Measurements from ENCODE around the gene SLC30A7. TPM values are rescaled to one million over a fixed set of nuclear protein-coding genes. Genes with fewer than 3 reads are reported as not detected.

The SLC30A7 gene
- total RNA-seq, 1 experiment from 2014 or later: 55.0 TPM

GRCh38 chr1:100909018-100909417, 13.1 kb downstream of the SLC30A7 start:
- H3K9me3 Mint-ChIP-seq (ENCODE audit: unreplicated experiment): peaks cover 7% of the 10 kb centered on the region
- H3K27me3 Mint-ChIP-seq (ENCODE audit: insufficient read depth, unreplicated experiment): no peaks in the 10 kb centered on the region
- ChIA-PET POLR2A (interaction anchor here (1.4 to 7.9 kb wide), 3 partner anchors 12 to 25 kb away, joined by 4 to 58 read pairs (median 6); partner anchors contain the start of genes EXTL2 and SLC30A7), CTCF (interaction anchor here (0.7 to 1.8 kb wide), 7 partner anchors 13 to 482 kb away, joined by 3 to 12 read pairs (median 3); partner anchors contain the start of gene S1PR1)
- no peak overlapping the region for H3K4me3 Mint-ChIP-seq (ENCODE audit: unreplicated experiment)
- H3K36me3 Mint-ChIP-seq (ENCODE audit: insufficient read depth, unreplicated experiment): peaks cover 77% of the 10 kb centered on the region
- no peak for TF ChIP-seq CTCF (IDR thresholded peaks at IDR 0.05; ENCODE audit: unreplicated experiment)
- intact Hi-C loops (cut with micrococcal nuclease): no loop called here
- H3K4me1 Mint-ChIP-seq (ENCODE audit: insufficient read depth, unreplicated experiment): peaks cover 8% of the 10 kb centered on the region
- DNase-seq (ENCODE audit: unreplicated experiment): no peak
- H3K27ac Mint-ChIP-seq (ENCODE audit: low read depth, unreplicated experiment): no peak overlapping the region
- no TSS peak for BruUV-seq (replicated peaks)

- Mint-ChIP-seq H3K27me3 (ENCODE audit: insufficient read depth, unreplicated experiment) (no peaks in the 10 kb centered on the region), H3K36me3 (ENCODE audit: insufficient read depth, unreplicated experiment) (peaks cover 74% of the 10 kb centered on the region), H3K4me3 (ENCODE audit: unreplicated experiment) (no peak overlapping the region), H3K9me3 (ENCODE audit: unreplicated experiment) (no peaks in the 10 kb centered on the region), H3K27ac (ENCODE audit: low read depth, unreplicated experiment) (no peak overlapping the region), H3K4me1 (ENCODE audit: insufficient read depth, unreplicated experiment) (peaks cover 14% of the 10 kb centered on the region)
- DNase-seq (ENCODE audit: unreplicated experiment): no peak
- POLR2A ChIA-PET: interaction anchor here (7.9 kb wide), 1 partner anchor 16 kb away, joined by 58 read pairs; the partner anchor contains the start of genes EXTL2 and SLC30A7
- intact Hi-C loops (cut with micrococcal nuclease): no loop called here
- BruUV-seq (replicated peaks): no TSS peak
- TF ChIP-seq CTCF (IDR thresholded peaks at IDR 0.05; ENCODE audit: unreplicated experiment): no peak
- CTCF ChIA-PET: interaction anchor here (0.6 kb wide), 1 partner anchor 203 kb away, joined by 3 read pairs; no protein-coding TSS in a partner anchor
Observed at GRCh38 chr1:100912019-100912418, 16.1 kb downstream of the SLC30A7 start.

- CTCF ChIA-PET: interaction anchor here (0.6 to 10.1 kb wide), 12 partner anchors 17 to 1163 kb away, joined by 3 to 167 read pairs (median 3); partner anchors contain the start of gene S1PR1
- BruUV-seq (replicated peaks): no TSS peak
- no peak overlapping the region for H3K4me3 Mint-ChIP-seq (ENCODE audit: unreplicated experiment)
- no peaks in the 10 kb centered on the region for H3K9me3 Mint-ChIP-seq (ENCODE audit: unreplicated experiment)
- POLR2A ChIA-PET: interaction anchor here (1.3 to 1.4 kb wide), 2 partner anchors 13 to 318 kb away, joined by 6 read pairs; no protein-coding TSS in a partner anchor
- intact Hi-C loops (cut with micrococcal nuclease): loop anchor here (1.0 to 10.0 kb wide), 3 partner anchors 104 to 367 kb away; partner anchors contain the start of gene DPH5
- no peak overlapping the region for H3K27ac Mint-ChIP-seq (ENCODE audit: low read depth, unreplicated experiment)
- TF ChIP-seq CTCF (IDR thresholded peaks at IDR 0.05; ENCODE audit: unreplicated experiment): peak; percentile 53
- DNase-seq (ENCODE audit: unreplicated experiment): peak; percentile 66
- H3K27me3 Mint-ChIP-seq (ENCODE audit: insufficient read depth, unreplicated experiment): no peaks in the 10 kb centered on the region
- no peaks in the 10 kb centered on the region for H3K4me1 Mint-ChIP-seq (ENCODE audit: insufficient read depth, unreplicated experiment)
- peaks cover 55% of the 10 kb centered on the region for H3K36me3 Mint-ChIP-seq (ENCODE audit: insufficient read depth, unreplicated experiment)
Observed at GRCh38 chr1:100921110-100921706, 25.3 kb downstream of the SLC30A7 start.

GRCh38 chr1:100924212-100924611, 28.3 kb downstream of the SLC30A7 start:
- BruUV-seq (replicated peaks): no TSS peak
- intact Hi-C loops (cut with micrococcal nuclease): loop anchor here (10.0 kb wide), 1 partner anchor 101 kb away; the partner anchor contains the start of gene DPH5
- ChIA-PET POLR2A (interaction anchor here (3.4 kb wide), 1 partner anchor 364 kb away, joined by 11 read pairs; no protein-coding TSS in a partner anchor), CTCF (interaction anchor here (0.7 to 10.1 kb wide), 3 partner anchors 76 to 364 kb away, joined by 3 to 167 read pairs (median 57); partner anchors contain the start of gene S1PR1)
- Mint-ChIP-seq H3K4me1 (ENCODE audit: insufficient read depth, unreplicated experiment) (no peaks in the 10 kb centered on the region), H3K36me3 (ENCODE audit: insufficient read depth, unreplicated experiment) (peaks cover 31% of the 10 kb centered on the region), H3K27ac (ENCODE audit: low read depth, unreplicated experiment) (no peak overlapping the region), H3K4me3 (ENCODE audit: unreplicated experiment) (no peak overlapping the region), H3K27me3 (ENCODE audit: insufficient read depth, unreplicated experiment) (no peaks in the 10 kb centered on the region), H3K9me3 (ENCODE audit: unreplicated experiment) (no peaks in the 10 kb centered on the region)
- no peak for DNase-seq (ENCODE audit: unreplicated experiment)
- no peak for TF ChIP-seq CTCF (IDR thresholded peaks at IDR 0.05; ENCODE audit: unreplicated experiment)

Measured in MCF 10A (cell line).